ENCODE data around the gene FBXL22. TPM values are rescaled to one million over a fixed set of nuclear protein-coding genes. Genes with fewer than 3 reads are reported as not detected.

FBXL22 gene
- total and polyA plus RNA-seq, 2 of the 4 experiments (the other 2 are of a cell fraction): 0.36 to 1.3 TPM

GRCh38 chr15:63600001-63600615 is 2.9 kb downstream of the FBXL22 start:
- in situ Hi-C loops (cut with MboI; ENCODE audit: low sequenced_read_pairs): no loop called here
- DNase-seq: no peak

More at GRCh38 chr15:63600001-63600615, 2.9 kb downstream of the FBXL22 start:
- Histone ChIP-seq H3K9ac (ENCODE audit: low read depth, low read length) (peak overlapping the region; percentile 72), H4K5ac (ENCODE audit: low read depth, low read length) (peak overlapping the region; percentile 77), H2AFZ (replicated peaks; ENCODE audit: low read length, poor library complexity) (peak overlapping the region; percentile 97), H2BK15ac (ENCODE audit: low read depth, low read length) (peak overlapping the region; percentile 23; the same call in 1 of the 3 replicates), H3K9me3 (ENCODE audit: control insufficient read depth, insufficient read depth, low read length) (no peaks in the 10 kb centered on the region), H3K27me3 (ENCODE audit: control insufficient read depth, insufficient read depth, low read length) (no peaks in the 10 kb centered on the region), H3K4me2 (ENCODE audit: low read depth, low read length) (peak overlapping the region; percentile 90), H3K4ac (ENCODE audit: low read depth, low read length) (peak overlapping the region; percentile 89), H3K56ac (ENCODE audit: extremely low read depth, insufficient read depth, low read length) (no peak overlapping the region), H3K14ac (replicated peaks; ENCODE audit: low read depth, low read length) (peak overlapping the region; percentile 88), H3K4me3 (ENCODE audit: insufficient read depth, low read depth, low read length) (peak overlapping the region; percentile 52), H2BK20ac (ENCODE audit: low read depth, low read length) (no peak overlapping the region), H2AK9ac (replicated peaks; ENCODE audit: low read depth, low read length, poor library complexity) (peak overlapping the region; percentile 87), H3K18ac (ENCODE audit: low read depth, low read length) (peak overlapping the region; percentile 42), H3K36me3 (ENCODE audit: control insufficient read depth, insufficient read depth, low read length) (no peaks in the 10 kb centered on the region), H4K91ac (ENCODE audit: insufficient read depth, low read depth, low read length) (peak overlapping the region; percentile 65), H3K79me1 (ENCODE audit: low read depth in 1 of 2, low read length in 2 of 2) (peaks cover 0 to 7% of the 10 kb centered on the region in 2 experiments; a peak in 2 of 4 replicates), H2BK120ac (ENCODE audit: low read depth, low read length) (peak overlapping the region; percentile 66; the same call in 1 of the 2 replicates), H3K9me1 (ENCODE audit: insufficient read depth, low read length) (peaks cover 14% of the 10 kb centered on the region), H2AK5ac (ENCODE audit: low read depth, low read length) (peak overlapping the region; percentile 91), H2BK5ac (ENCODE audit: low read depth, low read length, poor library complexity, severe bottlenecking) (peak overlapping the region; percentile 27), H3K23ac (ENCODE audit: low read depth, low read length) (peak overlapping the region; percentile 84), H4K20me1 (ENCODE audit: insufficient read depth, low read length) (no peaks in the 10 kb centered on the region), H3K4me1 (ENCODE audit: control insufficient read depth, insufficient read depth, low read length) (peaks cover 22% of the 10 kb centered on the region), H4K8ac (ENCODE audit: low read depth in 2 of 2, low read length in 2 of 2) (peak overlapping the region; percentile 91 to 96), H3K27ac (ENCODE audit: insufficient read depth, low read length) (peak overlapping the region; percentile 52)
- POLR2A ChIA-PET (ENCODE audit: unreplicated experiment): no interaction called here
- BruUV-seq (replicated peaks): no TSS peak
- CTCF ChIA-PET: interaction anchor here (1.4 kb wide), 1 partner anchor 10 kb away, joined by 3 read pairs; no protein-coding TSS in a partner anchor
- dilution Hi-C loops (cut with HindIII; ENCODE audit: low sequenced_read_pairs, unreplicated experiment) (no loop called here), intact Hi-C loops (cut with micrococcal nuclease) (loop anchor here (2.0 kb wide), 2 partner anchors 133 to 311 kb away; no protein-coding TSS in a partner anchor)
- ATAC-seq (ENCODE audit: low read depth): peak; percentile 0; the same call in 1 of the 2 replicates
- no peak for TF ChIP-seq RFX5 (IDR thresholded peaks at IDR 0.05; ENCODE audit: low read depth, low read length)
- TF ChIP-seq FOS (IDR thresholded peaks at IDR 0.05; ENCODE audit: low read depth, low read length): no peak
- TF ChIP-seq SMC3 (IDR thresholded peaks at IDR 0.05; ENCODE audit: low read depth, low read length): no peak
- no peak for TF ChIP-seq USF2 (IDR thresholded peaks at IDR 0.05; ENCODE audit: low read depth, low read length)
- TF ChIP-seq CEBPB (IDR thresholded peaks at IDR 0.05; ENCODE audit: low read depth, low read length): no peak
- TF ChIP-seq RCOR1 (IDR thresholded peaks at IDR 0.05; ENCODE audit: insufficient replicate concordance, low read length): no peak
- TF ChIP-seq NFE2L2 (IDR thresholded peaks at IDR 0.05; ENCODE audit: low read depth, low read length): no peak
- no peak for TF ChIP-seq CHD1 (IDR thresholded peaks at IDR 0.05; ENCODE audit: low read depth, low read length)
- no peak for TF ChIP-seq MXI1 (IDR thresholded peaks at IDR 0.05; ENCODE audit: borderline replicate concordance, low read depth, low read length)
- no peak for TF ChIP-seq RAD21 (IDR thresholded peaks at IDR 0.05; ENCODE audit: low read length)
- 24% methylated on average over 8 of the region's 26 CpGs; no CpG with 5 or more reads in 1 of the 2 experiments for WGBS, 2 experiments (ENCODE audit: extremely low coverage in 2 of 2, insufficient read length in 1 of 2)

Data from IMR-90 (cell line).